ENCODE results near the gene COL27A1.

The COL27A1 gene

DNA sequence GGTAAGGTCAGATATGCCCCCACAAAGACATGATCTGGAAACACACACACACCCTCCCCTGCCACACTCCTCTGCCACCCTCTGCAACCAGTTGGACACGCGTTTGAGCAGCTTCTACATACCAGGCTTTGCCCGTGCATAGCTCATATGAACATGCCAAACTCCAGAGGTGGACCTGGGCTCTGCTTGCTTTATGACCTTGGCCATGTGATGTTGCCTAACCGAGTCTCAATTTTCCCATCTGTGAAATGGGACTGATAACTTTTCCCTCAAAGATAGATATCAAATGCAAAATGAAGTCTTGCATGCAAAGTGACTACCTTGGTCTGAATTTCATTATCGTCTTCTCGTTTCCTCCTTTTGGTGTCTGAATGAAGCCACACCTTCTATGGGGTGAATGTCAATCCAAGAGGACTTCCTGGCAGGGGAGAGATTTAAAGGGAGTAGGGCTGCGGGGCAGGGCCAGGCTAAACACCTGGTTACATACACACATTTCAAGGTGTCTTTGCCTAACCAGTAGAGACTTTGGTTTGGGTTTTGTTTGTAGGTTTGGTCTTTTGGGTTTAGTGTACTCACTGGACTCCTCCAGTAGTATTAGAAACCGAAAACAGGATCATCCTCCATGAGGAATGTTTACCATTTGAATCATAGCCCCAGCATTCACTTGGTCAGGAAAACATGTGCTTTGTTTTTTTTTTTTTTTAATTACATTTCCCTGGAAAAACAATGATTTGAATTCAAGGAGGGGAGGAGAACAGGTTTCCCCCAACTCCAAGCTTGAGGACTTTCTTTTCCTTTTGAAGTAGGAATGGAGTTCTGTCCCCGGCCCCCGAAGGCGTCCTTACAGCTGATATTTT is 63.2 kb downstream of the COL27A1 start:
- TF ChIP-seq, protein P1, sequence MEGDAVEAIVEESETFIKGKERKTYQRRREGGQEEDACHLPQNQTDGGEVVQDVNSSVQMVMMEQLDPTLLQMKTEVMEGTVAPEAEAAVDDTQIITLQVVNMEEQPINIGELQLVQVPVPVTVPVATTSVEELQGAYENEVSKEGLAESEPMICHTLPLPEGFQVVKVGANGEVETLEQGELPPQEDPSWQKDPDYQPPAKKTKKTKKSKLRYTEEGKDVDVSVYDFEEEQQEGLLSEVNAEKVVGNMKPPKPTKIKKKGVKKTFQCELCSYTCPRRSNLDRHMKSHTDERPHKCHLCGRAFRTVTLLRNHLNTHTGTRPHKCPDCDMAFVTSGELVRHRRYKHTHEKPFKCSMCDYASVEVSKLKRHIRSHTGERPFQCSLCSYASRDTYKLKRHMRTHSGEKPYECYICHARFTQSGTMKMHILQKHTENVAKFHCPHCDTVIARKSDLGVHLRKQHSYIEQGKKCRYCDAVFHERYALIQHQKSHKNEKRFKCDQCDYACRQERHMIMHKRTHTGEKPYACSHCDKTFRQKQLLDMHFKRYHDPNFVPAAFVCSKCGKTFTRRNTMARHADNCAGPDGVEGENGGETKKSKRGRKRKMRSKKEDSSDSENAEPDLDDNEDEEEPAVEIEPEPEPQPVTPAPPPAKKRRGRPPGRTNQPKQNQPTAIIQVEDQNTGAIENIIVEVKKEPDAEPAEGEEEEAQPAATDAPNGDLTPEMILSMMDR (conservative IDR thresholded peaks at IDR 0.05; ENCODE audit: low read depth, low read length): no peak
- H4K20me1 ChIP-seq (ENCODE audit: insufficient read depth): no peaks in the 10 kb centered on the region
- H3K27ac ChIP-seq: no peak overlapping the region
- H2AFZ ChIP-seq (ENCODE audit: low read depth): no peak overlapping the region
- H3K79me2 ChIP-seq (ENCODE audit: insufficient read depth, low read depth): no peaks in the 10 kb centered on the region
- H3K4me1 ChIP-seq (ENCODE audit: low read depth, poor library complexity, severe bottlenecking): no peaks in the 10 kb centered on the region
- no peak overlapping the region for H3K9ac ChIP-seq
- no peak overlapping the region for H3K4me2 ChIP-seq
- H3K36me3 ChIP-seq (ENCODE audit: insufficient read depth): no peaks in the 10 kb centered on the region
- no peak overlapping the region for H3K4me3 ChIP-seq (IDR thresholded peaks at IDR 0.05; ENCODE audit: insufficient read depth, low read depth, low read length)
- H3K27me3 ChIP-seq (ENCODE audit: insufficient read depth, low read depth): no peaks in the 10 kb centered on the region

DNA sequence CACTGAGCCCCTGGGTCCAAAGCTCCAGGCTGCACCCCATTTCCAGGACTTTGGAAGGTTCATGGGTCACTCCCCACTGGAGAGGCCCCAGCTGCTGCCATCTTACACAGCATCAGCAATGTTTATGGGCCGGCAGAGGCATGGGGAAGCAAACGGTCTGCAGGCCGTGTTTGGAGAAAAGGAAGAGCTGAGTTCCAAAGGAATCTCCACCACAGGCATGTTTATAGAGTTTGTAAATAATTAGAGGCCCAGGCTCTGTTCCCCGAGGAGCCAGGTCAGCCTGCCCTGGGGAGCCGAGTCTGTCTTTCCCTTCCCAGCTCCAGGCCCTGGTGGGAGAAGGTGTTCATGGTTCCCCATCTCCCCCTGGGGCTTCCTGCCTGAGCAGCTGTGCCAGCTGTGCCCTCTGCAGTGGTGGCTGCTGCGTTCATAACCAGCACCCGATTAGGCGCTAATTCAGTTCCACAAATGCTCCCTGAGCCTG is 64.8 kb downstream of the COL27A1 start:
- H4K20me1 ChIP-seq (ENCODE audit: insufficient read depth): no peaks in the 10 kb centered on the region
- H3K27me3 ChIP-seq (ENCODE audit: insufficient read depth, low read depth): no peaks in the 10 kb centered on the region
- H3K4me1 ChIP-seq (ENCODE audit: low read depth, poor library complexity, severe bottlenecking): no peaks in the 10 kb centered on the region
- H3K4me2 ChIP-seq: no peak overlapping the region
- no peaks in the 10 kb centered on the region for H3K36me3 ChIP-seq (ENCODE audit: insufficient read depth)
- no peak overlapping the region for H3K4me3 ChIP-seq (IDR thresholded peaks at IDR 0.05; ENCODE audit: insufficient read depth, low read depth, low read length)
- TF ChIP-seq, protein P1 (conservative IDR thresholded peaks at IDR 0.05; ENCODE audit: low read depth, low read length): no peak
- no peaks in the 10 kb centered on the region for H3K79me2 ChIP-seq (ENCODE audit: insufficient read depth, low read depth)
- H2AFZ ChIP-seq (ENCODE audit: low read depth): no peak overlapping the region
- H3K27ac ChIP-seq: no peak overlapping the region
- H3K9ac ChIP-seq: no peak overlapping the region

DNA sequence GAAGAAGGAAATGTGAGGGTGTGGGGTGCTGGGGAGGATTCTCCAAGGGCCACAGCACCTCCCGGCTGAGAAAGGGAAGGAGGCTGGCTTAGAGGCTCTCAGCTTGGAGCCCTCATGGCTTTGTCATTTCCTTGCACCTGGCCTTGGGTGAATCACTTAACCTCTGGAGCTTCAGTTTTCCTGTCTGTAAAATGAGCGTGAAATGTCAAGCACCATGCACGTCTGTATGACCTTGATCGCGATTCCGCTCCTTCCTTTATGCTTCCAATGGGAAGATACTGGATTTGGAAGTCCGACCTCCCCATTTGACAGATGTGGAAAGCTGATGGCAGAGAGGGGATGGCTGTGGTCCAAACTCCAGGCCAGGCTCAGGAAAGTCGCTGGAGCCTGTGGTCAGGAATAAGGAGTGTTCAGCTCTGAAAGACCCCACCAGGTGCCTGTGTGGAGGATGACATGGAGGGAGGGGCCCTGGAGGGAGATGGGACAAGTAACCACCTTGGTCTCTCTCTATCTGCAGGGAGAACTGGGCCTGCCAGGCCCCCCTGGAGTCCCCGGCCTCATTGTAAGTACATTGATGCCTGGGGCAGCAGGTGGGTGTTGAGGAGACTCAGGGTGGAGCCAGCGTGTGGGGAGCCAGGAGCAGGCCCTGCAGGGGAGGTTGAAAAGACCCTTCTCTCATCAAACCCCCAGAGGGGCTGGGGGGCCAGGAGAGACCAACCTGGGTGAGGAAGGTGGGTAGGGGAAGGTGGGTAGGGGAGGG is 66.5 kb downstream of the COL27A1 start:
- Histone ChIP-seq H3K36me3 (ENCODE audit: insufficient read depth) (no peaks in the 10 kb centered on the region), H3K9ac (no peak overlapping the region), H3K4me1 (ENCODE audit: low read depth, poor library complexity, severe bottlenecking) (no peaks in the 10 kb centered on the region), H3K4me2 (no peak overlapping the region), H4K20me1 (ENCODE audit: insufficient read depth) (no peaks in the 10 kb centered on the region), H3K4me3 (IDR thresholded peaks at IDR 0.05; ENCODE audit: insufficient read depth, low read depth, low read length) (no peak overlapping the region), H3K27me3 (ENCODE audit: insufficient read depth, low read depth) (no peaks in the 10 kb centered on the region), H3K79me2 (ENCODE audit: insufficient read depth, low read depth) (no peaks in the 10 kb centered on the region), H2AFZ (ENCODE audit: low read depth) (no peak overlapping the region), H3K27ac (no peak overlapping the region)
- TF ChIP-seq, protein P1 (conservative IDR thresholded peaks at IDR 0.05; ENCODE audit: low read depth, low read length): no peak

DNA sequence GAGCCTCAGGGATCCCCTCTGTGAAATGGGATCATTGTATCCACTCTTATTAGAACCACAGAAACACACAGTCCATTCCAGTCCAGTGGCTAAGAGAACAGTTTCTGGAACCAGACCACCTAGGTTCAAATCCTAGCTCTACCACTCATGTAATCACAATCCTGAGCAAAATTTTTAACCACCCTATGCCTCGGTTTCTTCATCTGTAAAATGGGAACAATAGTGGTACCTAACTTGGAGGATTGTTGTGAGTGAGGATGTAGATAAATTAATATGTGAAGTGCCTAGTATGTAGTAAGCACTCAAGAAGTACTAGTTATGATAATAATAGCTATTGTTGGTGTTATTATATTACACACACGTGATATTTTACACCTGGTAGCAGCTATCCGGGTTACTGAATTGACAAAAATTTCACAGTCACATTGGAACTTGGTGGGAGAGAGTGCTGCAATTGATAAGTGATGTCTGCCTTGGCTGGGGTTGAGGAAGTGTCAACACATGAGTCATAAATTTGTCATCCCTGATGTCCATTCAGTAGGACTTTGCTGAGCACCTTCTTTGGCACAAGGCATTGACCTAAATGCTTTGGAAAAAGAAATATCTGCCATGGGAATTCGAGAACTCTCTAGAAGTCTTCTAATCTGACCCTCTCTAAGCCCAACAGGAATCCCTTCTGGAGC is 68.4 kb downstream of the COL27A1 start:
- H2AFZ ChIP-seq (ENCODE audit: low read depth): no peak overlapping the region
- H3K4me3 ChIP-seq (IDR thresholded peaks at IDR 0.05; ENCODE audit: insufficient read depth, low read depth, low read length): no peak overlapping the region
- H3K27ac ChIP-seq: no peak overlapping the region
- no peaks in the 10 kb centered on the region for H3K4me1 ChIP-seq (ENCODE audit: low read depth, poor library complexity, severe bottlenecking)
- TF ChIP-seq, protein P1 (conservative IDR thresholded peaks at IDR 0.05; ENCODE audit: low read depth, low read length): no peak
- H3K9ac ChIP-seq: no peak overlapping the region
- H3K27me3 ChIP-seq (ENCODE audit: insufficient read depth, low read depth): no peaks in the 10 kb centered on the region
- no peaks in the 10 kb centered on the region for H4K20me1 ChIP-seq (ENCODE audit: insufficient read depth)
- no peak overlapping the region for H3K4me2 ChIP-seq
- H3K36me3 ChIP-seq (ENCODE audit: insufficient read depth): no peaks in the 10 kb centered on the region
- H3K79me2 ChIP-seq (ENCODE audit: insufficient read depth, low read depth): no peaks in the 10 kb centered on the region

Measured in KMS-11 (cell line).